HL-60/S4 treated with phorbol 12-myristate 13-acetate at 8.2 ng/mL for 4 days and 3 days (cell line): ENCODE data around the gene LAMA4.

Source experiments
- in situ Hi-C: fragments of 300-500 bp; cut with MboI; formaldehyde crosslinking; loops from 2 replicates; pipeline ENCODE4 v1.15.0; 2022; ENCODE audit warnings: low sequenced_read_pairs

Gene LAMA4

DNA sequence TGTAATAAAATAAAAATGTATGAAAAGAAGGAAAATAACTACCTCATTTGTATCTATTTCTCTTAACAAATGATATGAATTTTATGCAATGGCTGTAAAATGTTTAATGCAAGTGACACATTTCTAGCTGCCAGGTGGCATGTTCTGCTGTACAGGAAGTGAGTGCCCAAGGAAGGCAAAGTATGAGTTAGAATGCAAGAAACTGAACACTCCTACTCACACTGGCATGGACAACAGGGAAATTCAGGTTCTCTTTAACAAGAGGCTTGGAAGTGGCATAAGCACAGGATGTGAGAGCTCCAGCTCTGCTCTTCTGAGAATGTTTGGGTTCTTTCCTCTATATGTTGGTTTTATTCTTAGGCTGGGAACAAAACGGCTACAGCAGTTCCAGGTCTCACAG lies 20.4 kb upstream of the LAMA4 start:
- in situ Hi-C loops: no loop called here

DNA sequence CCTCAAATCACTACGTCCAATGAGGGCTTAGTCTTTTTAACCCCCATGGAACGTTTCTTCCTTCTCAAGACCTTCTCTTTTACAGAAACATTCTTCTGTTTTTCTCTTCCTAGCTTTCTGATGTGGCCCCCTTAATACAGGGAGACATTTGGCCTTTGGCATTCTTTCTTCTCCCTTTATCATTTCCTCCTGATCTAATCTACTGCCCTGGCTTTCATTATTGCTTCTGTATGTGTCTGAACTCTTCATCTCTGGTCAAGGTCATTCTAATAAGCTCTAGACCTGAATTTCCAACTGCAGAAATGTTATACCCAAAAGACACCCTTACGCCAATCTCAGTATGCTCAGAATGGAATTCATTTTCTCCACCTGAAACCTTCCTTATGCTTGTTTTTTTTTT lies 18.4 kb upstream of the LAMA4 start:
- in situ Hi-C loops: no loop called here

DNA sequence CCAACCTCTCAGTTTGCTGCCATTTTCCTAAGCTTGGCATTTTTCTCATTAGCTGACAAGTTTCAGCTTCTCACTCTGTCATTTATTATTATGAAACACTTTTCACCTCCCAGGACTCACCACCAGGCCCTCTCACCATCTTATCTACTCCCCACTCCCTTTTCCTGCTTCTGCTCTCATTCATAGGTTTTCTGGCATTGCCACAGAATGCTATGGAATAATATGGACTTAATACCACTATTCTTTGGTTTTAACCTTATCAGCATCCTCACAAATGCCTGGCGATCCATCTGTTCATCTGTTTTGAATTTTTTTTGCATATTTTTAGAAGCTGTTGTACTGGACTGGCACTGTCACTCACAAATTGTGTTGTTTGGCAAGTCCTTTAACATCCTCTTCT lies 16.4 kb upstream of the LAMA4 start:
- in situ Hi-C loops: no loop called here

DNA sequence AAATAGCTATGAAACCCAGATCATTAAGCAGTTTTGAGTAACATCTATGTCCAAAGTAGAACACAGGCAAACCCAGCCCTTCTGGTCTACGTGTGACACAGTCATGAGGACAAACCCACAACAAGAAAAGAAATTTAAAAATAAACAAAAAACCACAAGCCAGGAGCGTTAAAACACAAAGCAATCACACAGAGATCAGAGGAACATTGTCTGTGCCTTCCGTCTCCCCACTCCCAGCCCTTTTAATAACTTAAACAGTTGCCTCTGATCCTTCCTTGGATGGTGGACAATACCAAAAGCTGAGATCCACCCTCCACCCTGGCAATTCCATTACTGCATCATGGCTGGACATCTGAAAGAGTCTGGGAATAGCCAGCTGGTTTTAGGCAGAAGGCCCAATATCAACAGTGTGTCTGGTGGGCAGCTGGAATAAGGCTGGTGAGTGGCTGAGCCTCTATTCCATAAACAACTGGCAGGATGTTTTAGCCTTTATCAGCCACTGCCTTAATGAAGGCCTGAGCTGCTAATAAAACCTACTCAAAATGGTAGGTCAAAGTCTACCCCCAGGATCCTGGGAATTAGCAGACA lies 15.7 kb upstream of the LAMA4 start:
- in situ Hi-C loops: no loop called here

DNA sequence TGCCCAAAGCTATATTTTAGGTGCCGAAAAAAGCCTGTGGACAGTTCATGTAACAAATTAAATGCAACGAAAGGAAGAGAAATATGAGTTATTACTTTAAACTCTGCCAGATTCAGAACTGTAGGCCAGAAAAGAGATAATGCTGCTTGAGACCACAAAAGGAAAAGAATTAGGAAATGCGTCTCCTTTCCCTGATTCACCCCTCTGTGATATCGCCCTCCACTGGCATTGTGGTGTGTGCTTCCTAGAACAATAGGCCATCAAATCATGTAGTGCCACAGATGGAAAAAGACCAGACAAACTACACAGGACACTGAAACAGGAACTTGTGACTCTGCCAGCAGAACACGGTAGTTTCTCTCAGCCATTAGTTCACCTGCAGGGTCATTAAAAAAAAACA lies 14.7 kb upstream of the LAMA4 start:
- in situ Hi-C loops: no loop called here

DNA sequence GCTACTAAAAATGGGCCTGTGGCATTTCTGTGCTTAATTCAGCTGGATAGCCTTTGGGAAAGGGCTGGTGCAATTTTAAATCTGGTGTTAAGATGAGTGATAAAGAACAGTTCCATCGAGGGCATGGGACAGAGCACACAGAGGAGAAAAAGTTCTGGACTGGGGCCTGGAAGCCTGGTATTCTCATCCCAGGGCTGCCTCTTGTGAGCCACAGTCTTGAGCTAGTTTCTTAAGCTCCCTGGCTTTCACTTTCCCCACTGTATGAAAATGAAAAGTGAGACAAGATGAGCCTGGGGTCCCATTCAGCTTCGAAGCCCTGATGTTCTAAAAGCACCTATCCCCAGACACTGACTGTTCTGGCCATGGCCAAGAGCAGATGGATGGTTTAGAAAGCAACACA lies 14.3 kb upstream of the LAMA4 start:
- in situ Hi-C loops: no loop called here

DNA sequence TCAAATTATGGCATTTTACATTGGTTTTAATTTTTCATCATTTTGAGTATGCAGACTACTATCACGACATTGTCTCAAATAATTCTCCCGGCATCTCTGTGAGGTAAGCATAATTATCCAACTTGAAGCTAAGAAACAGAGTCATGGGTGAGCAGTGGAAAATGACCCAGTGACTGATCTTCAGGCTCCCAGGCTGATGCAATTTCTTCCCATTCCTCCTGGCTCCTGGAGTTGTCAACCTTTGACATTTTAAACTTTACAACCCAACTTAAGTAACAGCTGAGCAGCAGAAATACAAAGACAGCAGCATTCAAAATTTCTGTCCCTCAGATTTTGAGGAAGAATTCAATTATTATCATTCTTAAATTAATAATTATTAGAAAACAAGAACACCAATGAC lies 13.7 kb upstream of the LAMA4 start:
- in situ Hi-C loops: no loop called here

DNA sequence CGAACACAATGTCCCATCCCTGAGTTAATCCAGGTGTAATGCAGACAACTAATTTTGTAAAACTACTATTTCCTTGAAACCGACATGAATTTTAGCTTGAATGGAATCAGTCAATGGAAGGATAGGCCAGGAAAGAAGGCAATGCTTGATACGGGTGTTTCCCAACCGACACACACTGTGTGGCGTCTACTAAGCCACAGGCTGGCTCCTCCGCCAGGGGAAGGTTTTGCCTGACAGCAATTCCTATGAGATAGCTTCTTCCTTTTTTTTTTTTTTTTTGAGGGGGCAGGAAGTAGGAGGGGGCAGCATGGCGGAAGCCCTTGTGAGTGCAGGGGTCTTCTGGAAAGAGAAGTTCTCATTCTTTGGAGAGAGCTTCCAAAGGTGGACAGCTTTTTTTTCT lies 12.0 kb upstream of the LAMA4 start:
- in situ Hi-C loops: no loop called here

DNA sequence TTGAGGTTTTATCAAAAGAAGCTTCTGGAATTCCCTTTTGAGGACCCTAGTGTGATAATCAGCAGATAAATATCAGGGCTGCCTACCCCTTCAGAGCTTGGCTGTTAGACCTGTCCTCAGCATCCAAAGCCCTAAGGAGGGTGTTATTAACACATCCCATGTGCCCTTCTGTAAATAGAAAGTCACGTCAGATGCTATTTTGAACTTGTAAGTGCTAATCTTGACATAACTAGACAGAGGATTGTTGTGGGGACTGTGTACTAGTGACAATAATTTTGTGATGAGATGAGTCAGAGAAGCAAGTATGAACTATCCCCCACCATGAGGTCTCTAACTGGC lies 4.9 kb upstream of the LAMA4 start:
- in situ Hi-C loops: no loop called here

DNA sequence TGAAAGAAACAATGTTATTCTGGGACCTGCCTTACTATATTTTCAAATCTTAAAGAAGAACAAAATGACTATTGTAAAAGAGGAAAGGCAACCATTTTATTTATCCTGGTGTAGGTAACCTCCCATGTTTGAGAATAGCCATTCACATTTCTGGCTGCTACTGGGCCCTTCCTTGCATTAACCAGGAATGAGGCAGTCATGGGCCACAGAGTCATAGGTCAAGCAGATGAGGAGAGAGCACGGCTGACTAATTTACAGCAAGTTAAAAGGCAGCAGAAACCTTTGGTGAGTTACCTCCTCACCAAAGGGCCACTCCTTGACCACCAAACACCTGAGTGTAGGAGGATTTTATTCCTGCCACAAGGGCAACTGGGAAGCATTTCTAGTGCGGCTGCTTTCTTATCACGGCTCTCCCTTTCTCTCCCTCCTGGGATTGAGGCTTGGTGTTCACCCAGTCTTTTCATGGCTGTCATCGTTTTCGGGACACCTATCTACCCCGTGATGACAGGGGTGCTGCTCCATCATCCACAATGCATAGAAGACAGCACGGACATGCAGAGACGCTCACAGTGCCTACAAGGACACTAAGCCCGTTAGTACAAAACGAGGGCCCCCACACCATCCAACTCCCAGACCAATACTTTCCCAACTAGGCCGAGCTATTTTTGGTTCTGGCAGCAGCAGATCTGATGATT lies 4.4 kb upstream of the LAMA4 start:
- in situ Hi-C loops: no loop called here

DNA sequence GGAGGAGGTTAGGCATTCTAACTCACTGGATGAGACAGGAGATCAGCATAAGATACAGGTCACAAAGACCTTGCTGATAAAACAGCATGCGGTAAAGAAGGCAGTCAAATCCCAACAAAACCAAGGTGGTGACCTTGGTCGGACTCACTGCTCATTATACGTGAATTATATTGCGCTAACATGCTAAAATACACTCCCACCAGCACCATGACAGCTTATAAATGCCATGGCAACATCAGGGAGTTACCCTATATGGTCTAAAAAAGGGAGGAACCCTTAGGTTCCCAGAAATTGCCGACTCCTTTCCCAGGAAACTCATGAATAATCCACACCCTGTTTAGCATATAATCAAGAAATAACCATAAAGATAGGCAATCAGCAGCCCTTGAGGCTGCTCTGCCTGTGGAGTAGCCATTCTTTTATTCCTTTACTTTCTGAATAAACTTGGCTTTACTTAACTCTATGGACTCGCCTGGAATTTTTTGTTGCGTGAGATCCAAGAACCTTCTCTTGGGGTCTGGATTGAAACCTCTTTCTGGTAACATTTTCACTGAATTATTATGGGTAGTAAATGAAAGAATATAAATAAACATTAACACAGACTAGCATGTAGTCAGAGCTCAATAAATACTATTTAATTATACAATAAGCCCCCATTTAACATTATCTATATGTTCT lies 3.0 kb upstream of the LAMA4 start:
- in situ Hi-C loops: no loop called here

DNA sequence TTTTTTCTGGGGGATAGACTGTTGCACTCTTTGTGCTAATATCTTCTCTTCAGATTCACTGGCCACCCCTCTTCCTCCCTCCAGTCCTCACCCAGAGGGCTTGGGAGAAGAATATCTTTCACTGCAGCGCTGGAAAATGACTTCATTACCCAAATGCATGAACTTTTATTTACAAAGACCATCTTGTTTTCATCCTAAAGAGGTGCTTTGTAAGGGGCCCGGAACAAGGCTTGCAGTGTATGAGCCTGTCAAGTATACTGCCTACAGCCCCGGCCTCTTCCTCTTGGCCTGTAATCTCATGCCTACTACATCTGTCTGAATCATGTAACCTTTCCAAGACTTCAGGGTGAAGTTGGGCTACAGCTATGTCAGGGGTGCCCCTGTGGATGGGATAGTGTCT lies 554 bp upstream of the LAMA4 start:
- in situ Hi-C loops: no loop called here

DNA sequence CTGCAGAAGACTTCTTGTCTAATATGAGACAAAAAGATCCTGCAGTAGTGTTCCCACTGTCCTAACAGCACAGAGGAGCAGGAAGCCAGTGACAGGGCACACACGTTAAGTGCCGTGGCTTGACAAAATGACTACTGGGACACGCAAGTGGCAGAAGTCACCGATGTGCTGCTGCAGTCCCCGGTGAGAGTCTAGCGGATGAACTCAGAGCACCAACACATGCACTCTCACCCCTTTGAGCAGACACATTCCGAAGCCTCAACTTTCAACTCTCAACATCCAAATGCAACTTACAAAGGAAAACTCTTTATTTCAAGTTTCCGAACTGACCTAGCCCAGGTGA lies 898 bp downstream of the LAMA4 start:
- in situ Hi-C loops: no loop called here

DNA sequence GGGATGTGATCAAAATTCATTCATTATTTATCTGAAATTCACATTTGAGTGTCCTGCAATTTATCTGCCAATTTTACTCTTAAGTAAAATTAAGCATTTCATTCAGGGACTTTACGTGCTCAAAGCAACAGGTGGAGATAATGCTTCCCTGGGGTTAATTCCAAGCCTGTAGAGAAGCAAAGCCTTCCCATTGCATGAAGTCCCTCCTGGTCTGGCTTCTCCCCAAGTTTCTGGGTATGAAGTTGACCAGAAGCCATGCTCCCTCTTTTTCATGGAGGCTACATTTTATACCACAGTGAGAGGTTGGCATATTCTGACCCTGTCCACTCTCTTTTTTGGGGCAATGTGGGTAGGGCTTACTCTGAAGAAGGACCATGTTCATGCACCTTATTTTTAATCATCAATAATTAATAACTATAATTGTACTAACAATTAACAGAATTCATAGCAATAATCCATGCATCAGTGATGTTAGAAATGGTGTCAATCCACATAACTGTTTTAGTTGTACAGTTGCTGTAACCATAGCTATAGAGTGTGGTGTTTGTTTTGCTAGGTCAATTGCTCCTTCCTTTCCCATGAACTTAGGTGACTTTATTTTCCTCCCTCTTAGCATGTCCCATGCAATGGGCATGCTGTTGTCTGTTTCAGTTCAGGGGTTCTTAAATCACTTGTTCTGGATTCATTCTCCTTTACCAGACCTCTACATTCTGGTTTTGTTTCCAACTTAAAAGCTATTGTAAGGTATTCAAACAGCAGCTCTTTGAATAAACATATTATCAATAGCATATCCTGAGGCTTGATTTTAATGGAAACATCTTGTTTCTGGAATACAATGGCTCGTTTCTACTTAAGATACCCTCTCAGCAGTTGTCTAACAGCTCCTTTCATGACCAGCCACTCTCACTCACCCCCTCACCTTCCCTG lies 1.5 kb downstream of the LAMA4 start:
- in situ Hi-C loops: no loop called here

DNA sequence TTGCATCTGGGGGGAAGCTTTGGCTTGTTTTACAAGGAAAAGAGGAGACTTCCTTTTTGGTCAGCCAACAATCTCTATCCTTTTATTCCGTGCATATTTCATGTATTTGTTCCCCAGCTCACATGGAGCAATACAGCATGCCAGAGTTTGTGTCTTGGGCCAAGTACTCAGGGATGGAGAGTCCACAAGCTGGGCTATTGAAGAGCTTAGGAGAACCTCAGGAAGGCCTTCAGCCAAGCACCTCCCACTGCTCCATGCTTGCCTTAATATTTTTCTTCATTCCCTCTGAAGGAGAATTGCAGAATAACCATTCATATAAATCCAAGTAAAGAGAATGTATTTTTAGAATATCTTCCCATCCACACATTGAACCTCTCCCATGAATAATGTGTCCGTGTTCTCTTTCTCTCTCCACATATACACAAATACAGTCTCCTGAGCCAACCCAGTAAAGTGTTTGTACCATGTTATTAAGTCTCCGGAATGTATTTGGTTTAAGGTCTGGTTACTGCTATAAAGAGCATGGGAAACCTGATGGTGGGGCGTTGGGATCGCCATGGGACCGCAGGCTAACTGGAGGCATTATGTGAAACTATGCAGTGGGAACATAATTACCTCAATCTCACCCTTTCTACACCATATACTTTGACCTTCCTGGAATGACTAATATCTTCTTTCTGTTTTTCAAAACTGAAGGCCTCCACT lies 3.0 kb downstream of the LAMA4 start:
- in situ Hi-C loops: no loop called here

DNA sequence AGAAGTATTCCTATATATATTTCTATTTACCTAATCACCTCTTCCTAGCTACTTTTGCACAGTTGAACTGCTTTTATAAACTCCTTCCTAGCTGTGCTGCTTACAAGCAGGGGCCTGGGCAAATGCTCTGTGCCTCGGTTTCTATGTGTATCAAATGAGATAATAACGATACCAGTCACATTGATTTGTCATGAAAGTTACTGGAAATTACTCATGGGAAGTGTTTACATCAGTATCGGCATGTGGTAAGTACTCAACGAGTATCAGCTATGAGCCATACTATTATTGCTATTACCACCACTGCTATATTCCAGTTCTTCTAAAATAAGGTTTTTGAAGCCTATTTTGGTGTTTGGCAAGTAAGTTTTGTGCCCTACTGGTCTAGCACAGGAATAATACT lies 4.9 kb downstream of the LAMA4 start:
- in situ Hi-C loops: no loop called here

DNA sequence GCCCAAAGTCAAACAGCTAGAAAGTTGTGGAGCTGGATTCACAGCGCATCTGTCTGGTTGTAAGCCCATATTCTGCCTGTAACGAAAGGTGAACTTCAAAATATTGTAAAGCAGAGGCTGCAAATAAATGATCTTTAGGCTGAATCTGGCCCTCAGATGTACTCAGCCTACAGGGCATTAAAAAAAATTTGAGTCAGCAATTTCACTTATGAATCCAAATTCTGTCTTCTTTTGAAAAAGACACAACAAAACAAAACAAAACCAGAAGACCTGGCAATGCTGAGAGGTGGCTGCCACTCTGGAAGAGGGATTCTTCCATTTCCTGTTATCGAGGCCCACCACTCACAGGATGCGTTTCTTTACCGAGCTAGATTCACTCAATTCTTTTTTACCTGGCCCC lies 7.1 kb downstream of the LAMA4 start:
- in situ Hi-C loops: no loop called here

DNA sequence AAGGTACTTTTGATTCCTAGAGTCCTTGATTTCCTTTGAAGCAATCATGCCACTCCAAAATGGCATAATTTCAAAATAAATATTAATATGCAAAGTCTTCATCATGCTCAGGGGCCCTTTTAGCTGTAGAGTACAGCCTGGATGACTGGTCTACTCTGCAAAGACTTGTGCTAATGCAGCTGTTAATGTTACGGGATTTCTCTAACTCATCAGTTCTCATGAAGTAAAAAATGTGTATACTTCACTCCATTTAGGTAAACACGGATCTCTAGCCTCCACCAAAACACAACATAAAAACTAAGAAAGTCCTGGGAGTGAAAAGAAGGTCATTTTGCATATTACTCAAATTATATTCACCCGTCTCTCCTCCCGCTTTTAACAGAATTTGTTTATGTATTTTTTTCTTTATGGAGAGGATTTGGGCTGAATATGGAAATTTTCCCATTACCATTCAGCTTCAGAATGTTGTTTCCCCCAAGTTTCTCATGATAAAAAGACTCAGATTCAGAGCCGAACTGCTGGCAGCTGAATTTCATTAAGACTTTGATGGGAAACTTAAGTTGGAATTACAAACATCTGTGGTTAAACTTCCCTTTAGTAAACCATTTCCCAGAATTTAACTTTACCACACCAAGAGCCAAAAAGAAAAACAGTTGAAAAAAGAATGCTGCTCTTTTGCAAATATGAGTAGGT lies 8.7 kb downstream of the LAMA4 start:
- in situ Hi-C loops: no loop called here

DNA sequence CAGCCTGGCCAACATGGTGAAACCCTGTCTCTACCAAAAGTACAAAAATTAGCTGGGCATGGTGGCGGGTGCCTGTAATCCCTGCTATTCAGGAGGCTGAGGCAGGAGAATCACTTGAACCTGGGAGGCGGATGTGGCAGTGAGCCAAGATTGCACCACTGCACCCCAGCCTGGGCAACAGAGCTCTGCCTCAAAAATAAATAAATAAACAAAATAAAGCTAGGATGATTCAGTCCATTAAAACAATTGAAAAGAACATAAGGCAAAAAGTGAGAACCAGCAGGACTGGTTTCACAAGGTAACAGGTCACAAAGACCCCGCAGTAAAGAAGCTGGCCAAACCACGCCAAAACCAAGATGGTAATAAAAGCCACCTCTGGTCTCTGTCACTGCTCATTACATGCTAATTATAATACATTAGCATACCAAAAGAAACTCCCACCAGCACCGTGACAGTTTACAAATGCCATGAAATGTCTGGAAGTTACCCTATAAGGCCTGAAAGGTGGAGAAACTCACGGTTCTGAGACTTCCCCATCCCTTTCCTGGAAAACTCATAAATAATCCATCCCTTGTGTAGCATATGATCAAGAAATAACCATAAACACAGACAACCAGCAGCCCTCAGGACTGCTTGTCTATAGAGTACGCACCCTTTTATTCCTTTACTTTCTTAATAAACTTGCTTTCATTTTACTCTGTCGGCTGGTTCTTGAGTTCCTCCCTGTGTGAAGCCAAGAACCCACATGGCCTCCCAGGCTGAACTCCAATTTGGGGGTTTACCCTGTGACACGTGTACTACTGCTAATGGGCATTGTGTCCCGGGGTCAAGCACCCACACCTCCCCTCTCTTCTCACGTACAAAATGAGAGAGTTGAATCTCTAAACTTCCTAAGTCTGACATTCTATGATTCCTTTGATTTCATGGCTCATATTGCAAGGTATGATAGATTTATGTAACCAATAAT lies 10.2 kb downstream of the LAMA4 start:
- in situ Hi-C loops: no loop called here
